GM06990 (cell line): ENCODE measurements around the gene USF1.

ENCODE experiments used
- DNase-seq: peaks from one replicate; pipeline ENCODE4 v3.0.0-alpha.2; 2011; ENCODE audit not compliant: insufficient read length; ENCODE audit errors: extremely low read depth
- H3K27me3 ChIP-seq: replicated peaks from 2 replicates; pipeline ENCODE4 v1.6.0; 2011; ENCODE audit warnings: low read length; ENCODE audit not compliant: control insufficient read depth, insufficient read depth
- H3K36me3 ChIP-seq: 2 replicates; pipeline ENCODE4 v1.5.1; 2011; ENCODE audit warnings: low read length; ENCODE audit not compliant: control insufficient read depth, insufficient read depth
- H3K4me3 ChIP-seq: replicated peaks from 2 replicates; pipeline ENCODE4 v1.5.1; 2011; ENCODE audit warnings: low read depth, mild to moderate bottlenecking, control low read depth, low read length
- CTCF ChIP-seq: IDR thresholded peaks from 2 replicates; pipeline ENCODE4 v1.5.1; 2011; ENCODE audit warnings: low read length, control low read depth, mild to moderate bottlenecking, inconsistent platforms; ENCODE audit not compliant: insufficient read depth, poor library complexity, severe bottlenecking

Gene USF1

DNA sequence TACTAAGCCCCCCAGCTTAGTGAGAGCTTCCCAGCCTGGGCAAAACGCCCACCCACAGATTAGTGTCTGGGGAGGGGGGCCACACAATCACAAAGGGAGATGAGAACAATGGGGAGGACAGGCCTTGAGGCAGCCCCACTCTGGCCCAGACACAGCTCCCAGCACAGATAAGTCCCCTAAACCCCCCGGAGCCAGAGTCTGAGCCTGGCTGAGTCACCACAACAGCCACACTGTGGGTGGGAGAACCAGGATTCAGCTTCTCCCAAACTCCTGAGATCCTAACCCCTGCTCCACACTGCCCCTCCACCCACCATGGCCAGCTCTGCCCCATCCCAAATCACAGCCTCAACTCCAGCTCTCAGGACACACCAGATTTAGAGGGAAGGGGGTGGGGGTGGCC is 39.4 kb upstream of the USF1 start:
- DNase-seq, result no peak
- Histone ChIP-seq H3K27me3 (no peaks in the 10 kb centered on the region), H3K36me3 (no peaks in the 10 kb centered on the region), H3K4me3 (no peak overlapping the region)
- no peak for TF ChIP-seq CTCF

DNA sequence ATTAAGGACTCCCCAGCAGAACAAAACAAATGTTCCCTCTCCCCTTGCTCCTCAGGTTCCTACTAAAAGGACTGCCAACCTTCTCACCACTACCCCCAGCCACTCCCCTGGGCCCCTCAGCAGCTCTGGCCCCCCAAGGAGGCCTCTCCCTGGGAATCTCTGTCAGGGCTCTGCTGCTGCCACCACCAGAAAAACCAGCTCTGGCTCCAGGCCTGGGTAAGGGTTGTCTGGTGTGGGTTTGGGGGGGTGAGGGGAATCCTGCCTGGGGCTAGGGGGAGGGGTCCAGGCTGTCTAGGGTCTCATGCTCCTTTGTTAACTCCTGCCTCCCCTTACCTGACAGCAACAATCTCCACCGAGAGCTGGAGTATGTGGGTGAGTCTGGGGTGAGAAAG is 38.8 kb upstream of the USF1 start:
- Histone ChIP-seq H3K4me3 (no peak overlapping the region), H3K27me3 (no peaks in the 10 kb centered on the region), H3K36me3 (no peaks in the 10 kb centered on the region)
- DNase-seq, result no peak
- TF ChIP-seq CTCF, result no peak

- DNase-seq, result no peak
- no peak for TF ChIP-seq CTCF
- H3K27me3 ChIP-seq, result no peaks in the 10 kb centered on the region
- no peak overlapping the region for H3K4me3 ChIP-seq
- no peaks in the 10 kb centered on the region for H3K36me3 ChIP-seq
Measured at GRCh38 chr1:161083748-161084596, 38.2 kb upstream of the USF1 start.

- DNase-seq, result no peak
- H3K4me3 ChIP-seq, result no peak overlapping the region
Measured at GRCh38 chr1:161082996-161083747, 37.4 kb upstream of the USF1 start.

DNA sequence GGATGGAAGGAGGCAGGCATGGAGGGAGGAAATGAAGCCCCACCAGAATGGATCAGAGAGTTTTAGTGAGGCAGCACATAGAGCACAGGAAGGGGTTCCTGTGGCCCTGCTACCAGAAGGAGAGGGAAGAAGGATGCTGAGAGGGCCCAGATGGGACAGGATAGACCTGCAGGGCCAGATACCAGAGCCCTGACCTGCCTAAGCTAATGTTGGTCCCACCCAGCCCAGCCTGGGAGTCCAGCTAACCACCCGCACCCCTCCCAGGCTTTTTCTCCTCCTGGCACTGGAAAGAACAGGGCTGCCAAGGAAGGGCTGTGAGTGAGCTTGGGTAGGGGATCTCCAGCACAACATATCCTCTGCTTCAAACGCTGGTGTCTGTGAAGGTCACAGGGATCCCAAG is 36.7 kb upstream of the USF1 start:
- no peak for DNase-seq
- Histone ChIP-seq H3K4me3 (no peak overlapping the region), H3K36me3 (no peaks in the 10 kb centered on the region), H3K27me3 (no peaks in the 10 kb centered on the region)
- no peak for TF ChIP-seq CTCF

More at GRCh38 chr1:161082996-161083747, 37.4 kb upstream of the USF1 start:
- Histone ChIP-seq H3K36me3 (no peaks in the 10 kb centered on the region), H3K27me3 (no peaks in the 10 kb centered on the region)
- TF ChIP-seq CTCF, result no peak
